ENCODE data around the gene RAB5IF.
"Not testable (repeated sequence)": the region's sequence is repeated elsewhere in the genome, so short reads cannot be mapped to it uniquely, and the experiment has no call there.

The RAB5IF gene, protein sequence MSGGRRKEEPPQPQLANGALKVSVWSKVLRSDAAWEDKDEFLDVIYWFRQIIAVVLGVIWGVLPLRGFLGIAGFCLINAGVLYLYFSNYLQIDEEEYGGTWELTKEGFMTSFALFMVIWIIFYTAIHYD

GRCh38 chr20:36605399-36606157, at the start of gene RAB5IF:
RAB5IF (plus strand) TSS chr20:36605779; CDS start chr20:36605952, 173 bp downstream.
- peak; percentile 99 for DNase-seq

- DNase-seq = no peak
Measured at GRCh38 chr20:36562724-36563123, 42.9 kb upstream of the RAB5IF start.

GRCh38 chr20:36563374-36563773, 42.2 kb upstream of the RAB5IF start:
- DNase-seq = no peak

GRCh38 chr20:36564078-36564725, 41.4 kb upstream of the RAB5IF start:
- not testable (repeated sequence) for DNase-seq

DNA sequence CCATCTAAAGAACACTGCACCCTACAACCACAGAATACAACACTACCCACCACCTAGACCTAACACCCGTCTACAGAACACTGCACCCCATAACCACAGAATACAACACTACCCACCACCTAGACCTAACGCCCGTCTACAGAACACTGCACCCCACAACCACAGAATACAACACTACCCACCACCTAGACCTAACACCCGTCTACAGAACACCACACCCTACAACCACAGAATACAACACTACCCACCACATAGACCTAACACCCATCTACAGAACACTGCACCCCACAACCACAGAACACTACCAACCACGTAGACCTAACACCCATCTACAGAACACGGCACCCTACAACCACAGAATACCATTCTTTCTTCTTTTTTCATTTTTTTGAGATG, 40.9 kb upstream of the RAB5IF start:
- not testable (repeated sequence) for DNase-seq

DNA sequence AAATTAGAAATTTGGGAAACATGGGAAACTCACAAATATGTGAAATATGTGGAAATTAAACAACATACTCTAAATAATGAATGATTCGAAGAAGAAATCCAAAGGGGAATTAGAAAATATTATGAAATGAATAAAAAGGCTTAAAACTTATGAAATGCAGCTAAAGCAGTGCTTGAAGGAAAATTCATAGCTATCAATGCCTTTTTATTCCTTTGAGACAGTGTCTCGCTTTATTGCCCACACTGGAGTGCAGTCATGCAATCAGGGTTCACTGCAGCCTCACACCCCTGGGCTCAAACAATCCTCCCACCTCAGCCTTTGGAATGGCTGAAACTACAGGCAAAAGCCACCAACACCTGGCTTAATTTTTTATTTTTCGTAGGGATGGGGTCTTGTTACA, 40.1 kb upstream of the RAB5IF start:
- no peak for DNase-seq

DNA sequence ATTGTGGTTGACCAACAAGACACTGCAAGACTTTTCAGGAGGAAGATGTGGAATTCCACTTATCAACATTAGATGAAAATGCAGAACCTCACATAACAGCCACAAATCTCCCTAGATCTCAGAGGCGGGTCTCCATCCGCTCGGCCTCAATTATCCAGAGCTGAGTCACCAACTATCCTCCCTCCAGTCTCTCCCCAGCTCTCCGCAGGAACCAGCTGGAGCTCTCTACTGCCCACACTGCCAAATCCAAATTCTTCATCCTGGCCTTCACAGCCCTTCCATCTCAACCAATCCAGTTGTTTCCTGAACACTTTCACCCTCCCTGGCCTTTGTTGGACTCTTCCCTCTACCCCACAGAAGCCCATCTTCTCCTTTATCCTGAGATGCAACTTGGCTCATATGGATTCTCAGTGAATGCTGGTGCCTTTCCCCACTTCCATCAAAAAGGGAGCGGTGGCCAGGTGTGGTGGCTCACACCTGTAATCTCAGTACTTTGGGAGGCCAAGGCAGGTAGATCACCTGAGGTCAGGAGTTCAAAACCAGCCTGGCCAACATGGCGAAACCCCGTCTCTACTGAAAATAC, 35.6 kb upstream of the RAB5IF start:
- DNase-seq = peak; percentile 33

- peak; percentile 56 for DNase-seq
Measured at GRCh38 chr20:36571564-36572504, 33.7 kb upstream of the RAB5IF start.

GRCh38 chr20:36572701-36573102, 32.9 kb upstream of the RAB5IF start:
- peak; percentile 77 for DNase-seq

DNA sequence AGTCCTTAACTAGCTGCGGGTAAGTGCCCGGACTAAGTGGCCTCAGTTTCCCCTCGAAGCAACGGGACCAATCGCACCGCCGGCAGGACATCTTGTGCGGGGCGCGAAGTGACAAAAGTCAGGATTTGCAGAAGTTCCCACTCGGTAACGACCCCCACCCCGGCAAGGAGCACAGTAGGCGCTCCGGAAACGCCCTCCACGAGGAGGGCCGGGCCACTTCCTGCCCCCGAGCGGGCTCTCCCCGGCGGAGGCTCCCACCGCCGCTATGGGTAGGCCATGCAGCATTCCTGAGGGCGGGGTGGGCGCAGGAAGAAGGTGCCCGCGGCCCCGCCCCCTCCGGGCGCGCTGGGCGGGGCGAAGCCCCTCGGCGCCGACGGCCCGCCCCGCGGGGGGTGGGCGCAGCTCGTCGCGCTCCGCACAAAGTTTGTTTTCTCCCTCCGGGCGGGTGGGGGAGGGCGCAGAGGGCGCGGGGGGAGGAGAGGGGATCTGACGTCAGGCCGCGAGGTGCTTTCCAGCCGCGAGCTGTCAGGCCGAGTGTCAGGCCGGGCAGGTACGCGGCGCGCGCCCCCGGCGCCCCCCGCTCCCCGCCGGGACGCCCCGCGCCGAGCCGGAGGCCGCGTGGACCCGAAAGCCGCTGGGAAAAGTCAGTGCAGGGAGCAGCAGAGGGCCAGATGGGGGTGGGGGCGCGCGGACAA, 32.3 kb upstream of the RAB5IF start, which contains the start of gene TGIF2:
Gene TGIF2 (plus strand): TSS at position 495 of the 695 bp plus-strand sequence. CDS start 5,178 bp downstream, outside the sequence.
- peak; percentile 89 for DNase-seq

GRCh38 chr20:36573798-36574365, 31.7 kb upstream of the RAB5IF start:
- DNase-seq = peak; percentile 64

DNA sequence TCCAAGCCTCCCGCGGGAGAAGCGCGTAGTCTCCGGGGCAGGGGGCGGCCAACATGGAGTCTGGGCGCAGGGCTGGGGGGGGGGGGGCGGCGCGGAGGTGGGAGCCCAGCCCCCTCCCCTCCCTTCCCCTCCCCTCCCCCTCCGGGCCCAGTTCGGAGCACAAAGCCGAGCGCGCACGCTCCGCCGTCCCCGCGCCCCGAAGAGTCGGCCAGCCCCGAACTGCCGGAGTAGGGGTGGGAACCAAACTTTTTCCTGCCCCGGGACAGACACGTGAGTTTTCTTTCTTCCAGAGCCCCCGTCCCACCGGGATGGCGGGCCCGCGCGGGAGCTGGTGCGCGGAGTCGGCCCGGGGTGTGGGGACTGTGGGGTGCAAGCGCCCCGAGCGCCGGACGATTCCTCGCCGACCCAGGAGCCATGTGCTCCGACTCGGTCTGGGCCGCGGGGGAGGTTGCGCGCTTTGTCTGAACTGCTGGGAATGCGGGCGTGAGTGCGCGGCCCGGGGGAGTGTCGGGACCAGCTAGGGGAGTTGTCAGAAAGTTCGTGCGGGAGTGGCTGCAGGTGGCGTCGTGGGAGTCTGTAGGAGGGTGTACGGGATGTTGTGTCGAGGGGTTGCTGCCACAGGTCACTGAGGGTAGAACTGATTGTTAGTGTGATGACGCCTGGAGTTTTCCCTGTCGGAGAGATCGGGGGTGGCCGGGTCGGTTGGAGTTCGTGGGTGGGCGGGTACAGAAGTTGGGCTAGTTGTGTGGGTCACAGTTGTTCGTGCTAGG, 31.0 kb upstream of the RAB5IF start:
- peak; percentile 68 for DNase-seq

GRCh38 chr20:36576081-36576445, 29.5 kb upstream of the RAB5IF start:
- DNase-seq = no peak

DNA sequence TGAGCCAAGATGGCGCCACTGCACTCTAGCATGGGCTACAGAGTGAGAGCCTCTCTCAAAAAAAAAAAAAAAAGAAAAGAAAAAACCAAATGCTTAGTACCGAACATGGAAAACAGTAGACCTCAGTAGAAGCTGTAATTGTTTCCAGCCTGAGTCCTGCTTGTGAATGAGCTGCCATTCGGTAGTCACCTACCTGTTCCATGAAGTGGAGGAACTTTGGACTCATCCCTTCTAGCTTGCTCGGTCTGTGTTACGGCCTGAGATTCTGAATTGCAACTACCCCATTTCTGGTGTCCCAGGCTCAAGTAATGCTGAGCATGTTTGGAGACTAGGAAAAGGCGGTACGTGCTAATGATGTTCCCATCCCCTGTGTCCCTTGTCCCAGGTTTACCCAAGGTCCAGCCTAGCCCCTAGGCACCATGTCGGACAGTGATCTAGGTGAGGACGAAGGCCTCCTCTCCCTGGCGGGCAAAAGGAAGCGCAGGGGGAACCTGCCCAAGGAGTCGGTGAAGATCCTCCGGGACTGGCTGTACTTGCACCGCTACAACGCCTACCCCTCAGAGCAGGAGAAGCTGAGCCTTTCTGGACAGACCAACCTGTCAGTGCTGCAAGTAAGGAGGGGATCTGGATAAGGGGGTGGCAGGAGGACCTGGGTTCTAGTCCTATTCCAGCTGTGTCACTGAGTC, 27.1 kb upstream of the RAB5IF start:
- DNase-seq = no peak

GRCh38 chr20:36579996-36580545, 25.5 kb upstream of the RAB5IF start:
- DNase-seq = no peak

- DNase-seq = no peak
Measured at GRCh38 chr20:36582322-36582721, 23.3 kb upstream of the RAB5IF start.

DNA sequence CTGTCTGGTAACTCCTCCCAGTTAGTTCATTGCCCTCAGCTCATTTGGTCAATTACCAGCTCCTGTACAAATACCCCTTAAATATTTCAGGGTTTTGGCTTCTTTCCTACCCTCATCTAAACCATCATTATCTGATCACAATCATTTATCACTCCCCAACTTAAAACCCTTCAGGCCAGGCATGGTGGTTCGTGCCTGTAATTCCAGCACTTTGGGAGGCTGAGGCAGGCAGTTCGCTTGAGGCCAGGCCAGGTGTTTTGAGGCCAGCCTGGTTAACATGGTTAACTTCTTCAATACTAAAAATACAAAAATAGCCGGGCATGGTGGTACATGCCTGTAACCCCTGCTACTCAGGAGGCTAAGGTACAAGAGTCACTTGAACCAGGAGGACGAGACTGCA, 22.8 kb upstream of the RAB5IF start:
- no peak for DNase-seq

GRCh38 chr20:36584018-36584481, 21.5 kb upstream of the RAB5IF start:
- no peak for DNase-seq

DNA sequence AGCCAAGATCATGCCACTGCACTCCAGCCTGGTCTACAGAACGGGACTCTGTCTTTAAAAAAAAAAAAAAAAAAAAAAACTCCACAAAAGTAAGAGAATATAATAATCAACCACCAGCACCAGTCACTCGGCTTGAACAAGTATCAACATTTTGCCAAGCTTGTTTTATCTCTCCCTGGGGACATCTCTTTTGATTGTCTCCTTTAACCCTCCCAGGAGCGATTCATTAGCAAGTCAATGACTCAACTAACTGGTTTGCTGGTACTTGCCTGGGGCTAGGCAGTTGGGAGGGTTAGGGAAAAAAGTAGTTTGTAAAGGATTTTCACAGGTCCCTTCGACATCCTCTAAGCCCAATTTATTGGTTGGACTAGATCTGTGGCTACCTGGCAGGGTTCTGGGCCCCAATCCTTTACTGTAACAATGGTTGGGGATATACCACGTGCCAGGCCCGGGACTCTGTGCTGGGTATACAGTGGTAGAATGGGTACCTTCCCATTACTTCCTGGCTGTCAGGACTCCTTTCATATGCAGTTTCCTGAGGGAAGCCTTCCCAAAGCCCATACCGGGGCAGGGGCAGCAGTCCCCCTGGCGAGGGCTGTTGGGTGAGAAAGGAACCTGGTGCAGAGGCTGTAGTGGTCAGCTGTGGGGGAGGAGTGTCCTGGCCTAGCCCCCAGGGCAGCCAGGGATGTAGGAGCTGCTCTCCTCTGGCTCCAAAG, 20.0 kb upstream of the RAB5IF start:
- no peak for DNase-seq

Measured in OCI-M1 (cell line).